Measurements from ENCODE around the gene TSHZ2. TPM values are rescaled to one million over a fixed set of nuclear protein-coding genes. Genes with fewer than 3 reads are reported as not detected.

The TSHZ2 gene
- total RNA-seq, 6 experiments from 2014 or later = not detected

DNA sequence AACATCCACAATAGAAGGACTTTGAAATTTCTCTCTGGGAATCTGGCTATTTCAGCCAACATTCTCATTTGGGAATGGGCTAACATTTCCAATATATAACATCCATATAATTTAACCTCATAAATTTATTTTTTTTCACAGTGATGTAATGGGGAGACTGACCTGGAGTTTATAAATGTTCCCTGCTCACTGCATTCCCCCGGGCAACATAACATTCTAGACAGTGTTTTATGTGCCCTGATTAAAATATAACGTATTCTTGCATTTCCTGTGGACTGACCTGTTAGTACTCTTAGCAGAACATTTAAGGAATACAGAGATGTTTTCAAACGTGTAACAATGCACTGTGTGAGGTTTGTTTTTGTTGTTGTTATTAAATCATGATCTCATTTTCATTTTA lies 20.9 kb downstream of the TSHZ2 start:
- H3K9me3 Mint-ChIP-seq = peaks cover 39% of the 10 kb centered on the region
- no peaks in the 10 kb centered on the region for H3K27me3 Mint-ChIP-seq (ENCODE audit: insufficient read depth)
- TF ChIP-seq CTCF (IDR thresholded peaks at IDR 0.05) = no peak
- H3K36me3 Mint-ChIP-seq (ENCODE audit: low read depth) = no peaks in the 10 kb centered on the region
- no peaks in the 10 kb centered on the region for H3K4me1 Mint-ChIP-seq (ENCODE audit: low read depth)
- no peak overlapping the region for H3K4me3 Mint-ChIP-seq
- no peak overlapping the region for H3K27ac Mint-ChIP-seq
- no peak for DNase-seq

DNA sequence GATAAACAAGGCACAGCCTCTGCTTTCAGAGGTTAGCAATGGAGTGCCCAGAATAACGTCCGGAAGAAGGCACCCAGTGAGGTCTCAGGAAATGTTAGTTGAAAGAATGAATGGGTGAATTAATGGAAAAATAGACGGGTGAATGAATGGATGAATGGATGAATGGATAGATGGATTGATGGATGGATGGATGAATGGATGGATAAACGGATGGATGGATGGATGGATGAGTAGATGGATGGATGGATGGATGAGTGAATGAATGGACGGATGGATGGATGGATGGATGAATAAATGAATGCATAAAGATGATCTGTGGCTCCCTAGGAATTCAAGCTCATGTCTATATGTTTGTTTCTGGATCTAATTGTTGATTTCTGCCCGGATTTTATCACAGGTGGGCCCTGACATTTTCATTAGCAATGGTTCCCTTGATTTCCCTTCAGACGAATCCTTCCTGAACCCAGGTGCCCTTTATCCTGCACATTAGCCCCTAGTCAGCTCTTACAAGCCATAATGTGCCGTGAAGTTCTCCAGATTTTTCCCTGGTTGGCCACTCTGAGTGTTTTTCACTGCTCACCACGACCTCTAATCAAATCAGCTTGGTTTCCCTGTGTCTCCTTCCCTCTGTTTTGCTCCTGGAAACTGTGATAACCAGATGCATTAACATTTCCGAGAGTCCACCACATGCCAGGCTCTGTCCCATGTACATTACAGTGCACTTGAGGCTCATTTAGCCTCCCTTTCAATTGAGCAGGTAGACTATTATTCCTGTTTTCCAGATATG lies 22.2 kb downstream of the TSHZ2 start:
- Mint-ChIP-seq H3K4me1 (ENCODE audit: low read depth) (no peaks in the 10 kb centered on the region), H3K27ac (no peak overlapping the region), H3K36me3 (ENCODE audit: low read depth) (no peaks in the 10 kb centered on the region)

GRCh38 chr20:52996130-52996529 lies 24.0 kb downstream of the TSHZ2 start:
- H3K27ac Mint-ChIP-seq = no peak overlapping the region

More for the DNA sequence above, 22.2 kb downstream of the TSHZ2 start:
- TF ChIP-seq CTCF (IDR thresholded peaks at IDR 0.05) = no peak
- Mint-ChIP-seq H3K27me3 (ENCODE audit: insufficient read depth) (no peaks in the 10 kb centered on the region), H3K4me3 (no peak overlapping the region), H3K9me3 (peaks cover 44% of the 10 kb centered on the region)
- no peak for DNase-seq

DNA sequence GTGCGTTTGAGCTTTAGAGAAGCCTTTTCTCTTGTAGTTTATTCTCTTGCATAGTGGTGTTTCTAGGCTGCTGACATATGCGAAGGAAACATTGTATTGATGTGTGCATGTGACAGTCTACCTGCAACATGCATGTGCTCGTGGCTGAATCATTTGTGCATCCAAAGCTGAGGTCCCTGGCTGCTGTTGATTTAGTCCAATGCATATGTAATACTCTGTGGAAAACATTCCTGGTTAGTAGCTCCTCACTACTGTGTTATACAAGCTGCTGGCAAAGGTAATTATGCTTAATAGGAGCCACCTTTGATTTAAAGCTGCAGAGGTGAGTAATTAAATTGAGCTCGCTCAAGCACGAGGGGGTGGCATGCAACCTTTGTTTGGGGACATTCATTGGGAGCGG lies 24.5 kb downstream of the TSHZ2 start:
- Mint-ChIP-seq H3K4me3 (no peak overlapping the region), H3K4me1 (ENCODE audit: low read depth) (no peaks in the 10 kb centered on the region), H3K36me3 (ENCODE audit: low read depth) (no peaks in the 10 kb centered on the region), H3K9me3 (peaks cover 64% of the 10 kb centered on the region), H3K27ac (no peak overlapping the region), H3K27me3 (ENCODE audit: insufficient read depth) (no peaks in the 10 kb centered on the region)
- no peak for DNase-seq
- TF ChIP-seq CTCF (IDR thresholded peaks at IDR 0.05) = no peak

More at GRCh38 chr20:52996130-52996529, 24.0 kb downstream of the TSHZ2 start:
- DNase-seq = no peak
- TF ChIP-seq CTCF (IDR thresholded peaks at IDR 0.05) = no peak
- H3K27me3 Mint-ChIP-seq (ENCODE audit: insufficient read depth) = no peaks in the 10 kb centered on the region
- no peaks in the 10 kb centered on the region for H3K36me3 Mint-ChIP-seq (ENCODE audit: low read depth)
- no peaks in the 10 kb centered on the region for H3K4me1 Mint-ChIP-seq (ENCODE audit: low read depth)
- peaks cover 58% of the 10 kb centered on the region for H3K9me3 Mint-ChIP-seq
- H3K4me3 Mint-ChIP-seq = no peak overlapping the region

DNA sequence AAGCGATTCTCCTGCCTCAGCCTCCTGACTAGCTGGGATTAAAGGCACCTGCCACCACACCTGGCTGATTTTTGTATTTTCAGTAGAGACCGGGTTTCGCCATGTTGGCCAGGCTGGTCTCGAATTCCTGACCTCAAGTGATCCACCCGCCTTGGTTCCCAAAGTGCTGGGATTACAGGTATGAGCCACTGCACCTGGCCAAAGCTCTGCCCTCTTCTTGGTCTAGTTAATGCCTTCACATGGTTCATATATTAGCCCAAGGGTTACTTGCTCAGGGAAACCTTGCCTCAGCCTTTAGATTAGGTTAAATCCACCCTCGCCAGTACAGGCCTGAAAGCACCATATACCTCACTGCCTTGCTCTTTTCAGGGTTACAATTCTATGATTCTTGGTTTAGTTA lies 26.1 kb downstream of the TSHZ2 start:
- Mint-ChIP-seq H3K36me3 (ENCODE audit: low read depth) (no peaks in the 10 kb centered on the region), H3K27me3 (ENCODE audit: insufficient read depth) (no peaks in the 10 kb centered on the region), H3K27ac (no peak overlapping the region), H3K4me1 (ENCODE audit: low read depth) (no peaks in the 10 kb centered on the region), H3K9me3 (peaks cover 68% of the 10 kb centered on the region), H3K4me3 (no peak overlapping the region)
- no peak for DNase-seq
- no peak for TF ChIP-seq CTCF (IDR thresholded peaks at IDR 0.05)
